HG02759 (cell line): ENCODE data around the gene HUNK.
A peak's percentile ranks its signal among the peaks of the same experiment; 100 is the strongest.
"Not testable (repeated sequence)": the region's sequence is repeated elsewhere in the genome, so short reads cannot be mapped to it uniquely, and the experiment has no call there.

Source experiments
- ATAC-seq: cut with Tn5 transposase; IDR thresholded peaks from one replicate; pipeline ENCODE4 v1.9.1; 2021; ENCODE audit warnings: mild to moderate bottlenecking, moderate library complexity; ENCODE audit not compliant: unreplicated experiment

HUNK gene

GRCh38 chr21:31872452-31873274 lies at the start of gene HUNK:
Gene HUNK, plus strand, starts transcription at chr21:31873020. Its CDS starts 655 bp downstream, at chr21:31873675.
- peak; percentile 21 for ATAC-seq

GRCh38 chr21:31829736-31830472 lies 42.9 kb upstream of the HUNK start:
- ATAC-seq = no peak

GRCh38 chr21:31830701-31831100 lies 42.1 kb upstream of the HUNK start:
- ATAC-seq = no peak

GRCh38 chr21:31837041-31837440 lies 35.8 kb upstream of the HUNK start:
- no peak for ATAC-seq

GRCh38 chr21:31837618-31838390 lies 35.0 kb upstream of the HUNK start:
- ATAC-seq = no peak

- no peak for ATAC-seq
Observed at GRCh38 chr21:31838586-31839355, 34.0 kb upstream of the HUNK start.

- ATAC-seq = no peak
Observed at GRCh38 chr21:31844206-31844605, 28.6 kb upstream of the HUNK start.

GRCh38 chr21:31845151-31845729 lies 27.6 kb upstream of the HUNK start:
- ATAC-seq = no peak

- ATAC-seq = no peak
Observed at GRCh38 chr21:31846690-31847089, 26.1 kb upstream of the HUNK start.

- ATAC-seq = no peak
Observed at GRCh38 chr21:31847761-31848160, 25.1 kb upstream of the HUNK start.

GRCh38 chr21:31848326-31848985 lies 24.4 kb upstream of the HUNK start:
- no peak for ATAC-seq

- no peak for ATAC-seq
Observed at GRCh38 chr21:31850886-31851285, 21.9 kb upstream of the HUNK start.

GRCh38 chr21:31855180-31855579 lies 17.6 kb upstream of the HUNK start:
- no peak for ATAC-seq

GRCh38 chr21:31857096-31857495 lies 15.7 kb upstream of the HUNK start:
- no peak for ATAC-seq

GRCh38 chr21:31857631-31858030 lies 15.2 kb upstream of the HUNK start:
- ATAC-seq = not testable (repeated sequence)

- no peak for ATAC-seq
Observed at GRCh38 chr21:31860851-31861250, 12.0 kb upstream of the HUNK start.

- ATAC-seq = no peak
Observed at GRCh38 chr21:31862078-31862477, 10.7 kb upstream of the HUNK start.

GRCh38 chr21:31865429-31865970 lies 7.3 kb upstream of the HUNK start:
- ATAC-seq = no peak

- ATAC-seq = peak; percentile 77
Observed at GRCh38 chr21:31866077-31866511, 6.7 kb upstream of the HUNK start.
